Esophagus squamous epithelium (tissue), 5 donors: ENCODE measurements around the gene PLCXD3. TPM values are rescaled to one million over a fixed set of nuclear protein-coding genes. Genes with fewer than 3 reads are reported as not detected.
"Not testable (repeated sequence)": the region's sequence is repeated elsewhere in the genome, so short reads cannot be mapped to it uniquely, and the experiment has no call there.

ENCODE experiments used
- DNase-seq: peaks from one replicate; lab custom pipeline; 2025; lab: John Stamatoyannopoulos, UW
- H3K27ac ChIP-seq, 4 donors: fragments of 200-600 bp; sonication (generic); one replicate each; pipeline ENCODE4 v1.5.1; 2016 to 2019; ENCODE audit warnings: mild to moderate bottlenecking in 1 of 4
- H3K27me3 ChIP-seq, 4 donors: fragments of 200-600 bp; sonication (generic); 1 replicate in 3 of 4; 2 replicates in 1 of 4; pipeline versions ENCODE4 v1.5.1 to v1.6.0; 2017 to 2021; ENCODE audit warnings: antibody characterized with exemption in 1 of 4
- H3K36me3 ChIP-seq, 3 donors: fragments of 200-600 bp; sonication (generic); one replicate each; pipeline ENCODE4 v1.5.1; 2016 to 2019
- H3K4me1 ChIP-seq, 3 donors: fragments of 200-600 bp; sonication (generic); one replicate each; pipeline ENCODE4 v1.5.1; 2017 to 2019
- H3K4me3 ChIP-seq, 4 donors: fragments of 200-600 bp; sonication (generic); 1 replicate in 3 of 4; 2 replicates in 1 of 4; pipeline ENCODE4 v1.5.1; 2016 to 2019; ENCODE audit warnings: mild to moderate bottlenecking in 2 of 4, moderate library complexity in 1 of 4
- H3K9me3 ChIP-seq, 3 donors: fragments of 200-600 bp; sonication (generic); one replicate each; pipeline ENCODE4 v1.5.1; 2016 to 2019
- POLR2A ChIP-seq, 4 donors: fragments of 450-650 bp; IDR thresholded peaks; one replicate each; pipeline ENCODE4 v1.6.1; 2017; ENCODE audit warnings: antibody characterized with exemption in 4 of 4, mild to moderate bottlenecking in 4 of 4, moderate library complexity in 3 of 4
- WGBS, 2 donors: methylation state at CpG; one replicate each; pipeline ENCODE4 v1.1.5; 2018; 5-methylcytosine and 5-hydroxymethylcytosine counted together
- intact Hi-C: fragments of 100-400 bp; cut with DNase I; formaldehyde crosslinking; loops from one replicate; pipeline ENCODE4 v1.15.0; 2022
- total RNA-seq, 4 donors: library from RNA; depleted of rRNA; stranded (reverse); fragments of >200 nt; gene quantifications; one replicate each; pipeline ENCODE4 v1.1.0, GENCODE V29; 2016
- TF ChIP-seq, protein P1 (sequence below), 6 experiments: fragments of 450-650 bp in 4 of 6; fragments of 200-600 bp in 2 of 6; sonication (generic) in 2 of 6; IDR thresholded peaks; one replicate each; pipeline ENCODE4 v1.5.1; 2016 to 2019; ENCODE audit warnings: antibody characterized with exemption in 6 of 6, mild to moderate bottlenecking in 4 of 6, moderate library complexity in 4 of 6
- donor health status: DM: yes; HTN: yes; CAD: no.

The PLCXD3 gene
- total RNA-seq, 4 donors from 2014 or later, result 0.13 to 1.5 (median 0.94) TPM; not detected in 1

DNA sequence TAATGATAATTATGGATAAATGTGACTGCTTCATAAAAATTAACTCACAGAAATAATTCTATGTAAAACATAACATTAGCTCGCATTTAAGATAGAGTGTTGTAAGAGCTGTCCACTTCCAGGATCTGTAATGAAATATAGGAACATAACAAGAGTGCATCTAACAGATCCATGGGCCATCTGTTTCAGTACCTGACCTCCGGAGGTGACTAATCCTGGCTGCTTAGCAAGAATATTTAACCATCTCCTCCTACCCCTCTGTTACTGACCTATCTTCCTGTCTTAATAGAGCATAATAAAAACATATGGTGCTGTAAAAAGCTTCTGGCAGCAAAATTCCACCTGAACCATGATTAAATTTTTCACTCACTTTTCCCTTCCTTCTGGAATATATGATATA is 7.1 kb downstream of the PLCXD3 start:
- TF ChIP-seq POLR2A (IDR thresholded peaks at IDR 0.05), result no peak
- TF ChIP-seq, protein P1, sequence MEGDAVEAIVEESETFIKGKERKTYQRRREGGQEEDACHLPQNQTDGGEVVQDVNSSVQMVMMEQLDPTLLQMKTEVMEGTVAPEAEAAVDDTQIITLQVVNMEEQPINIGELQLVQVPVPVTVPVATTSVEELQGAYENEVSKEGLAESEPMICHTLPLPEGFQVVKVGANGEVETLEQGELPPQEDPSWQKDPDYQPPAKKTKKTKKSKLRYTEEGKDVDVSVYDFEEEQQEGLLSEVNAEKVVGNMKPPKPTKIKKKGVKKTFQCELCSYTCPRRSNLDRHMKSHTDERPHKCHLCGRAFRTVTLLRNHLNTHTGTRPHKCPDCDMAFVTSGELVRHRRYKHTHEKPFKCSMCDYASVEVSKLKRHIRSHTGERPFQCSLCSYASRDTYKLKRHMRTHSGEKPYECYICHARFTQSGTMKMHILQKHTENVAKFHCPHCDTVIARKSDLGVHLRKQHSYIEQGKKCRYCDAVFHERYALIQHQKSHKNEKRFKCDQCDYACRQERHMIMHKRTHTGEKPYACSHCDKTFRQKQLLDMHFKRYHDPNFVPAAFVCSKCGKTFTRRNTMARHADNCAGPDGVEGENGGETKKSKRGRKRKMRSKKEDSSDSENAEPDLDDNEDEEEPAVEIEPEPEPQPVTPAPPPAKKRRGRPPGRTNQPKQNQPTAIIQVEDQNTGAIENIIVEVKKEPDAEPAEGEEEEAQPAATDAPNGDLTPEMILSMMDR (IDR thresholded peaks at IDR 0.05), result no peak
- WGBS, 2 donors, result 77 to 78% methylated on average over 2 of the region's 2 CpGs
- intact Hi-C loops, result no loop called here
- no peak for DNase-seq
- Histone ChIP-seq H3K27me3 (peaks cover 0 to under 1% (median 0%) of the 10 kb centered on the region in 4 donors), H3K27ac (no peak overlapping the region), H3K9me3 (no peaks in the 10 kb centered on the region), H3K4me3 (no peak overlapping the region), H3K4me1 (no peaks in the 10 kb centered on the region), H3K36me3 (no peaks in the 10 kb centered on the region)

DNA sequence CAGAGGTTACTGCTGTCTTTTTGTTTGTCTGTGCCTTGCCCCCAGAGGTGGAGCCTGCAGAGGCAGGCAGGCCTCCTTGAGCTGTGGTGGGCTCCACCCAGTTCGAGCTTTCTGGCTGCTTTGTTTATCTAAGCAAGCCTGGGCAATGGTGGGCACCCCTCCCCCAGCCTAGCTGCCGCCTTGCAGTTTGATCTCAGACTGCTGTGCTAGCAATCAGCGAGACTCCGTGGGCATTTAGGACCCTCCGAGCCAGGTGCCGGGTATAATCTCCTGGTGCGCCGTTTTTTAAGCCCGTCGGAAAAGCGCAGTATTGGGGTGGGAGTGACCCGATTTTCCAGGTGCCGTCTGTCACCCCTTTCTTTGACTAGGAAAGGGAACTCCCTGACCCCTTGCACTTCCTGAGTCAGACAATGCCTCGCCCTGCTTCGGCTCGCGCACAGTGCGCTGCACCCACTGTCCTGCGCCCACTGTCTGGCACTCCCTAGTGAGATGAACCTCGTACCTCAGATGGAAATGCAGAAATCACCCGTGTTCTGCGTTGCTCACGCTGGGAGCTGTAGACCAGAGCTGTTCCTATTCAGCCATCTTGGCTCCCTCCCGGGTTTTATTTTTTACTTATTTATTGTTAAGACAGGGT is 16.8 kb downstream of the PLCXD3 start:
- WGBS, 2 donors, result 84 to 97% methylated on average over 10 to 19 of the region's 24 CpGs

DNA sequence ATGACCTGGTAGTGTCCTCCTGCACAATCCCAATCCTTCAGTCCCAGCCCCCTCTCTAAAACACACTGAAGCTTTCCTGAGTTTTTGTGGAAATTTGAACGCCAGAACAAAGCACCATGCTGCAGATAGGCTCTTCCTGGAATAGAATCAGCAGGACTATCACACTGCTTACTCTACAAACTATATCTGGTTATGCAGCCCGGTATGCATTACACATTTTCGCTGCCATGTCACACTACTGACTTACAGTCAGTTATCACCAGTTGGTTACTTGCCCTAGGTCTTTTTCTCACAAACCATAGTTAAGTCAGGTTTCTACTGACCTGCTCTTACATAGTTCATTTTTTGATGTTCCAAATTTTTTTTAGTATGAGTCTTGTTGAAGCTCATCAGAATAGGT is 24.9 kb downstream of the PLCXD3 start:
- Histone ChIP-seq H3K27ac (no peak overlapping the region), H3K4me3 (no peak overlapping the region), H3K27me3 (no peaks in the 10 kb centered on the region), H3K9me3 (no peaks in the 10 kb centered on the region), H3K4me1 (no peaks in the 10 kb centered on the region), H3K36me3 (no peaks in the 10 kb centered on the region)
- 74% methylated on average over 3 of the region's 3 CpGs for WGBS, 2 donors
- intact Hi-C loops, result no loop called here
- TF ChIP-seq, protein P1 (IDR thresholded peaks at IDR 0.05), result no peak
- no peak for DNase-seq

More for the DNA sequence above, 16.8 kb downstream of the PLCXD3 start:
- DNase-seq, H3K9me3 ChIP-seq, H3K4me3 ChIP-seq, H3K36me3 ChIP-seq, H3K27ac ChIP-seq, H3K27me3 ChIP-seq, intact Hi-C loops, H3K4me1 ChIP-seq: not testable (repeated sequence)

- TF ChIP-seq, protein P1 (IDR thresholded peaks at IDR 0.05), result no peak
- no peak for TF ChIP-seq POLR2A (IDR thresholded peaks at IDR 0.05)
- no peaks in the 10 kb centered on the region for H3K27me3 ChIP-seq
- no peak for DNase-seq
- WGBS, 2 donors, result 54 to 57% methylated on average over 2 of the region's 2 CpGs
- H3K4me1 ChIP-seq, result no peaks in the 10 kb centered on the region
- no peaks in the 10 kb centered on the region for H3K36me3 ChIP-seq
- intact Hi-C loops, result no loop called here
- H3K4me3 ChIP-seq, result no peak overlapping the region
- H3K9me3 ChIP-seq, result no peaks in the 10 kb centered on the region
- no peak overlapping the region for H3K27ac ChIP-seq
Measured at GRCh38 chr5:41482715-41483114, 27.7 kb downstream of the PLCXD3 start.

GRCh38 chr5:41482173-41482572 is 28.2 kb downstream of the PLCXD3 start:
- Histone ChIP-seq H3K4me3 (no peak overlapping the region), H3K36me3 (no peaks in the 10 kb centered on the region), H3K9me3 (no peaks in the 10 kb centered on the region), H3K27ac (no peak overlapping the region), H3K4me1 (no peaks in the 10 kb centered on the region), H3K27me3 (no peaks in the 10 kb centered on the region)
- TF ChIP-seq POLR2A (IDR thresholded peaks at IDR 0.05), result no peak
- TF ChIP-seq, protein P1 (IDR thresholded peaks at IDR 0.05), result no peak
- WGBS, 2 donors, result 70 to 75% methylated on average over 6 of the region's 6 CpGs
- no peak for DNase-seq
- intact Hi-C loops, result no loop called here

DNA sequence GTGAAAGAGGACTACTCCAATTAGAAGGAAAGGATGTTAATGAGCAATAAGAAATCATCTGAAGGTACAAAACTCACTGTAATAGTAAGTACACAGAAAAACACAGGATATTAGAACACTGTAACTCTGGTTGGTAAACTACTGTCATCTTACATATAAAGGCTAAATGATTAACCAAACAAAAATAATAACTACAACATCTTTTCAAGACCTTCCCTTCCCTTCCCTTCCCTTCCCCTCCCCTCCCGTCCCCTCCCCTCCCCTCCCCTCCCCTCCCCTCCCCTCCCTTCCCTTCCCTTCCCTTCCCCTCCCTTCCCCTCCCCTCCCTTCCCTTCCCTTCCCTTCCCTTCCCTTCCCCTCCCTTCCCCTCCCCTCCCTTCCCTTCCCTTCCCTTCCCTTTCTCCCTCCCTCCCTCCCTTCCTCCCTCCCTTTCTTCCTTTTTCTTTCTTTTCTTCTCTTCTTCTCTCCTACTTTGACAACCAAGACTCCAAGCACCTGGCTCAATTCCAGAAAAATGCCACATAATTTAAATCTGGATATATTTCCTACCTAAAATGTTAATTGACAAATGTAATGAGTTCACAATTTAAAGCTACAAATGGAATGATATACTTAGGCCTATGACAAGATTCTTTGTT is 38.7 kb downstream of the PLCXD3 start:
- DNase-seq, H3K4me3 ChIP-seq, H3K36me3 ChIP-seq, H3K27me3 ChIP-seq, H3K4me1 ChIP-seq, H3K27ac ChIP-seq, intact Hi-C loops: not testable (repeated sequence)
- H3K9me3 ChIP-seq, result peaks cover 0 to 31% (median 11%) of the 10 kb centered on the region in 3 donors
- no CpG with 5 or more reads among the region's 1 CpG for WGBS, 2 donors
